GM12878 (cell line): Measurements from ENCODE around the gene NOL11. TPM values are rescaled to one million over a fixed set of nuclear protein-coding genes. Genes with fewer than 3 reads are reported as not detected.

Experiments
- CHD2 ChIP-seq: IDR thresholded peaks from 2 replicates; pipeline ENCODE4 v1.6.1; 2011; ENCODE audit warnings: low read depth, low read length, improper control_type of control experiment, borderline replicate concordance
- CREB1 ChIP-seq: IDR thresholded peaks from 2 replicates; pipeline ENCODE4 v1.6.1; 2012; ENCODE audit warnings: low read depth, mild to moderate bottlenecking, inconsistent platforms
- E2F4 ChIP-seq: IDR thresholded peaks from 2 replicates; pipeline ENCODE4 v1.6.1; 2012; ENCODE audit warnings: low read depth, low read length, improper control_type of control experiment
- EED ChIP-seq: sonication (generic); IDR thresholded peaks from 2 replicates; pipeline ENCODE4 v1.6.1; 2016; ENCODE audit warnings: antibody characterized with exemption, low read depth
- ESRRA ChIP-seq: IDR thresholded peaks from 2 replicates; pipeline ENCODE4 v1.6.1; 2012; ENCODE audit warnings: mild to moderate bottlenecking, low read length, improper control_type of control experiment
- HCFC1 ChIP-seq: fragments of 150-350 bp; IDR thresholded peaks from 2 replicates; pipeline ENCODE4 v1.6.1; 2014; ENCODE audit warnings: low read length
- HDAC2 ChIP-seq: fragments of 200-600 bp; sonication (generic); IDR thresholded peaks from 2 replicates; pipeline ENCODE4 v1.6.1; 2017
- KDM1A ChIP-seq: fragments of 200-600 bp; sonication (generic); IDR thresholded peaks from 2 replicates; pipeline ENCODE4 v1.6.1; 2016; ENCODE audit warnings: borderline replicate concordance
- LARP7 ChIP-seq: fragments of 450-650 bp; IDR thresholded peaks from 2 replicates; pipeline ENCODE4 v1.6.1; 2017; ENCODE audit warnings: mild to moderate bottlenecking
- MEF2A ChIP-seq: IDR thresholded peaks from 2 replicates; pipeline ENCODE4 v1.6.1; 2011; ENCODE audit warnings: low read depth, mild to moderate bottlenecking, low read length, moderate library complexity; ENCODE audit not compliant: insufficient read depth
- MEF2B ChIP-seq: fragments of 450-650 bp; IDR thresholded peaks from 2 replicates; pipeline ENCODE4 v1.6.1; 2018; ENCODE audit warnings: mild to moderate bottlenecking, moderate library complexity; ENCODE audit not compliant: partially characterized antibody, poor library complexity, severe bottlenecking
- NRF1 ChIP-seq: conservative IDR thresholded peaks from 2 replicates; pipeline ENCODE4 v1.6.1; 2011; ENCODE audit warnings: mild to moderate bottlenecking, low read depth, low read length, improper control_type of control experiment
- POLR2A ChIP-seq: IDR thresholded peaks from 2 replicates; pipeline ENCODE4 v1.6.1; 2011; ENCODE audit warnings: low read depth, mild to moderate bottlenecking, low read length
- POLR2AphosphoS5 ChIP-seq: IDR thresholded peaks from 2 replicates; pipeline ENCODE4 v1.6.1; 2011; ENCODE audit warnings: mild to moderate bottlenecking, low read length, inconsistent platforms
- PRDM15 ChIP-seq: fragments of 450-650 bp; formaldehyde crosslinking; IDR thresholded peaks from 2 replicates; pipeline ENCODE4 v1.4.0; 2020; ENCODE audit warnings: mild to moderate bottlenecking, moderate library complexity
- RFX5 ChIP-seq: IDR thresholded peaks from 2 replicates; pipeline ENCODE4 v1.6.1; 2011; ENCODE audit warnings: low read depth, low read length, improper control_type of control experiment
- SIX5 ChIP-seq: IDR thresholded peaks from 2 replicates; pipeline ENCODE4 v1.6.1; 2011; ENCODE audit warnings: mild to moderate bottlenecking, low read depth, low read length, moderate library complexity; ENCODE audit not compliant: severe bottlenecking
- SREBF2 ChIP-seq: IDR thresholded peaks from 2 replicates; pipeline ENCODE4 v1.6.1; 2012; ENCODE audit warnings: mild to moderate bottlenecking, low read length
- TAF1 ChIP-seq: IDR thresholded peaks from 2 replicates; pipeline ENCODE4 v1.6.1; 2011; ENCODE audit warnings: mild to moderate bottlenecking, low read depth, low read length, borderline replicate concordance
- YY1 ChIP-seq: IDR thresholded peaks from 2 replicates; pipeline ENCODE4 v1.6.1; 2011; ENCODE audit warnings: low read depth, mild to moderate bottlenecking, low read length
- ZBED1 ChIP-seq: IDR thresholded peaks from 2 replicates; pipeline ENCODE4 v1.6.1; 2016; ENCODE audit warnings: borderline replicate concordance
- ZNF274 ChIP-seq: IDR thresholded peaks from one replicate; pipeline ENCODE4 v1.8.0; 2011; ENCODE audit not compliant: insufficient read length, insufficient read depth
- ZNF622 ChIP-seq: fragments of 450-650 bp; IDR thresholded peaks from 2 replicates; pipeline ENCODE4 v1.6.1; 2017; ENCODE audit warnings: mild to moderate bottlenecking, inconsistent platforms
- ZNF687 ChIP-seq: fragments of 450-650 bp; IDR thresholded peaks from 2 replicates; pipeline ENCODE4 v1.6.1; 2017; ENCODE audit warnings: mild to moderate bottlenecking, moderate library complexity
- ZSCAN29 ChIP-seq: fragments of 450-650 bp; IDR thresholded peaks from 2 replicates; pipeline ENCODE4 v1.6.1; 2017; ENCODE audit warnings: mild to moderate bottlenecking, moderate library complexity
- polyA plus RNA-seq, 11 experiments: library from polyadenylated mRNA; depleted of rRNA in 4 of 11; unstranded in 6 of 11; stranded (reverse) in 5 of 11; fragments of >200 nt; fragmentation: Nextera tagmentation in 4 of 11; fragmentation: Illumina TruSeq in 1 of 11; extraction: Ambion mirVana in 4 of 11; extraction: Trizol in 1 of 11; gene quantifications; 1 replicate in 1 of 11; 2 replicates in 10 of 11; pipeline versions ENCODE4 v1.2.1 to v1.2.3, GENCODE V29; 2011 to 2016; ENCODE audit warnings: inconsistent platforms in 2 of 11, missing spikeins in 2 of 11, low read depth in 1 of 11
- total RNA-seq, 4 experiments: library from RNA; depleted of rRNA in 3 of 4; stranded (reverse); fragments of >200 nt in 3 of 4; fragmentation: Illumina TruSeq in 1 of 4; extraction: Trizol in 1 of 4; gene quantifications; 2 replicates each; pipeline versions ENCODE4 v1.2.1 to v1.2.3, GENCODE V29; 2013 to 2021

The NOL11 gene
- total and polyA plus RNA-seq, 10 of the 15 experiments (the other 5 are each of a cell fraction or from before 2014, with no cell fraction given), result 54.8 to 130 (median 94.6) TPM

GRCh38 chr17:67717624-67718324 lies at the start of gene NOL11 (continued):
- TF ChIP-seq ESRRA (peak; percentile 71; the same call in 1 of the 2 replicates), EED (peak; percentile 33; the same call in 1 of the 2 replicates), MEF2A (peak; percentile 67), POLR2AphosphoS5 (peak; percentile 97), ZNF622 (no peak), CHD2 (peak; percentile 100), MEF2B (peak; percentile 6), CREB1 (peak; percentile 82), SIX5 (peak; percentile 49), HCFC1 (peak; percentile 77), YY1 (peak; percentile 99), ZNF687 (peak; percentile 56), HDAC2 (peak; percentile 91; the same call in 1 of the 2 replicates), ZNF274 (no peak), E2F4 (no peak), POLR2A (peak; percentile 91), PRDM15 (no peak), ZBED1 (0 out of 2 replicates have a peak, but pooled peaks have one; percentile 49), NRF1 (no peak), LARP7 (0 out of 2 replicates have a peak, but pooled peaks have one; percentile 31), TAF1 (peak; percentile 92), RFX5 (0 out of 2 replicates have a peak, but pooled peaks have one; percentile 38), KDM1A (no peak), ZSCAN29 (no peak), SREBF2 (no peak)
